GM18519 (cell line): ENCODE results near the gene ADAM21.
"Not testable (repeated sequence)": the region's sequence is repeated elsewhere in the genome, so short reads cannot be mapped to it uniquely, and the experiment has no call there.

Source experiments
- ATAC-seq: cut with Tn5 transposase; IDR thresholded peaks from one replicate; pipeline ENCODE4 v1.9.1; 2021; ENCODE audit warnings: mild to moderate bottlenecking, moderate library complexity; ENCODE audit not compliant: unreplicated experiment, low FRiP score

ADAM21 gene

GRCh38 chr14:70475459-70475858 lies 23.5 kb downstream of the ADAM21 start:
- not testable (repeated sequence) for ATAC-seq

GRCh38 chr14:70477356-70478105 lies 25.6 kb downstream of the ADAM21 start:
- ATAC-seq: not testable (repeated sequence)

GRCh38 chr14:70489579-70490200 lies 37.7 kb downstream of the ADAM21 start:
- ATAC-seq: no peak

- no peak for ATAC-seq
These were observed 46.2 kb downstream of the ADAM21 start for GRCh38 chr14:70498191-70498590.
